HEK293 (cell line): Measurements from ENCODE around the gene TOR3A.

Experiments
- CTCF ChIA-PET: fragments of 350-600 bp; formaldehyde crosslinking; extraction: SDS; loops from one replicate; lab custom pipeline; 2021; ENCODE audit warnings: antibody characterized with exemption; lab: Yijun Ruan, JAX
- POLR2A ChIA-PET: fragments of 300-600 bp; formaldehyde crosslinking; extraction: SDS; loops from one replicate; lab custom pipeline; 2020; ENCODE audit warnings: antibody characterized with exemption, inconsistent platforms; lab: Yijun Ruan, JAX
- H3K27ac ChIP-seq: fragments of 200-500 bp; sonication (Bioruptor generic); 2 replicates; pipeline ENCODE4 v1.5.1; 2014; ENCODE audit warnings: low read depth, low read length, control low read depth, inconsistent platforms; ENCODE audit errors: extremely low read depth
- H3K36me3 ChIP-seq, 2 experiments: fragments of 200-500 bp in 1 of 2; sonication (Bioruptor generic) in 1 of 2; 1 replicate in 1 of 2; 2 replicates in 1 of 2; pipeline ENCODE4 v1.5.1; 2014 to 2017; ENCODE audit warnings: inconsistent platforms in 2 of 2, low read length in 2 of 2; ENCODE audit not compliant: control insufficient read depth in 2 of 2, insufficient read depth in 1 of 2
- H3K4me1 ChIP-seq: fragments of 200-500 bp; sonication (Bioruptor generic); 2 replicates; pipeline ENCODE4 v1.5.1; 2014; ENCODE audit warnings: mild to moderate bottlenecking, low read length, inconsistent platforms; ENCODE audit not compliant: control insufficient read depth, insufficient read depth
- H3K4me3 ChIP-seq: 2 replicates; pipeline ENCODE4 v1.5.1; 2011; ENCODE audit warnings: low read depth, mild to moderate bottlenecking, control low read depth, low read length, moderate library complexity
- H3K9me3 ChIP-seq: fragments of 200-500 bp; sonication (Bioruptor generic); 2 replicates; pipeline ENCODE4 v1.5.1; 2014; ENCODE audit warnings: low read depth, low read length, inconsistent platforms; ENCODE audit not compliant: control insufficient read depth, insufficient read depth
- AEBP2 ChIP-seq: fragments of 450-650 bp; formaldehyde crosslinking; IDR thresholded peaks from 2 replicates; pipeline ENCODE4 v1.5.1; 2016; ENCODE audit warnings: missing biosample characterization, missing genetic modification characterization, borderline replicate concordance
- BCL6B ChIP-seq: fragments of 450-650 bp; formaldehyde crosslinking; IDR thresholded peaks from 2 replicates; pipeline ENCODE4 v1.5.1; 2017; ENCODE audit warnings: missing biosample characterization, missing genetic modification characterization
- GLIS1 ChIP-seq: fragments of 450-650 bp; formaldehyde crosslinking; IDR thresholded peaks from 2 replicates; pipeline ENCODE4 v1.5.1; 2016; ENCODE audit warnings: missing biosample characterization, missing genetic modification characterization
- HIC1 ChIP-seq: fragments of 450-650 bp; formaldehyde crosslinking; IDR thresholded peaks from 2 replicates; pipeline ENCODE4 v1.5.1; 2016; ENCODE audit warnings: missing biosample characterization, missing genetic modification characterization
- KLF9 ChIP-seq: fragments of 450-650 bp; formaldehyde crosslinking; IDR thresholded peaks from 2 replicates; pipeline ENCODE4 v1.5.1; 2016; ENCODE audit warnings: missing biosample characterization, missing genetic modification characterization, low read depth
- RBAK ChIP-seq: fragments of 450-650 bp; formaldehyde crosslinking; IDR thresholded peaks from 2 replicates; pipeline ENCODE4 v1.5.1; 2016; ENCODE audit warnings: missing biosample characterization, missing genetic modification characterization
- SALL2 ChIP-seq: fragments of 450-650 bp; formaldehyde crosslinking; IDR thresholded peaks from 2 replicates; pipeline ENCODE4 v1.5.0; 2017; ENCODE audit warnings: missing biosample characterization, mild to moderate bottlenecking, missing genetic modification characterization, borderline replicate concordance
- SP3 ChIP-seq: fragments of 450-650 bp; formaldehyde crosslinking; IDR thresholded peaks from 2 replicates; pipeline ENCODE4 v1.5.1; 2016; ENCODE audit warnings: missing biosample characterization, missing genetic modification characterization
- SP7 ChIP-seq: fragments of 450-650 bp; formaldehyde crosslinking; IDR thresholded peaks from 2 replicates; pipeline ENCODE4 v1.5.1; 2016; ENCODE audit warnings: missing biosample characterization, missing genetic modification characterization
- TRIM28 ChIP-seq: IDR thresholded peaks from 2 replicates; pipeline ENCODE4 v1.6.1; 2011; ENCODE audit warnings: low read length, control low read depth, borderline replicate concordance
- ZBTB20 ChIP-seq: fragments of 450-650 bp; formaldehyde crosslinking; IDR thresholded peaks from 2 replicates; pipeline ENCODE4 v1.5.1; 2016; ENCODE audit warnings: missing biosample characterization, missing genetic modification characterization
- ZFP37 ChIP-seq: fragments of 450-650 bp; formaldehyde crosslinking; IDR thresholded peaks from 2 replicates; pipeline ENCODE4 v1.5.1; 2016; ENCODE audit warnings: missing biosample characterization, missing genetic modification characterization
- ZIC2 ChIP-seq: fragments of 450-650 bp; formaldehyde crosslinking; IDR thresholded peaks from 2 replicates; pipeline ENCODE4 v1.5.1; 2016; ENCODE audit warnings: missing biosample characterization, missing genetic modification characterization
- ZNF140 ChIP-seq: fragments of 450-650 bp; formaldehyde crosslinking; IDR thresholded peaks from 2 replicates; pipeline ENCODE4 v1.5.1; 2016; ENCODE audit warnings: missing biosample characterization, missing genetic modification characterization
- ZNF169 ChIP-seq: fragments of 450-650 bp; formaldehyde crosslinking; IDR thresholded peaks from 2 replicates; pipeline ENCODE4 v1.5.1; 2016; ENCODE audit warnings: missing biosample characterization, missing genetic modification characterization
- ZNF214 ChIP-seq: fragments of 450-650 bp; formaldehyde crosslinking; IDR thresholded peaks from 2 replicates; pipeline ENCODE4 v1.5.1; 2017; ENCODE audit warnings: missing biosample characterization, mild to moderate bottlenecking, missing genetic modification characterization, borderline replicate concordance
- ZNF239 ChIP-seq: fragments of 450-650 bp; formaldehyde crosslinking; IDR thresholded peaks from 2 replicates; pipeline ENCODE4 v1.5.1; 2016; ENCODE audit warnings: missing biosample characterization, missing genetic modification characterization
- ZNF280D ChIP-seq: fragments of 450-650 bp; formaldehyde crosslinking; IDR thresholded peaks from 2 replicates; pipeline ENCODE4 v1.5.1; 2016; ENCODE audit warnings: missing biosample characterization, missing genetic modification characterization
- ZNF335 ChIP-seq: fragments of 450-650 bp; formaldehyde crosslinking; conservative IDR thresholded peaks from 2 replicates; pipeline ENCODE4 v1.5.1; 2016; ENCODE audit warnings: missing biosample characterization, missing genetic modification characterization
- ZNF416 ChIP-seq: fragments of 450-650 bp; formaldehyde crosslinking; IDR thresholded peaks from 2 replicates; pipeline ENCODE4 v1.5.1; 2016; ENCODE audit warnings: missing biosample characterization, missing genetic modification characterization
- ZNF549 ChIP-seq: fragments of 450-650 bp; IDR thresholded peaks from 2 replicates; pipeline ENCODE4 v1.5.1; 2018; ENCODE audit warnings: missing biosample characterization, missing genetic modification characterization, mild to moderate bottlenecking, inconsistent platforms, moderate library complexity
- ZNF560 ChIP-seq: fragments of 450-650 bp; formaldehyde crosslinking; IDR thresholded peaks from 2 replicates; pipeline ENCODE4 v1.5.1; 2017; ENCODE audit warnings: missing biosample characterization, missing genetic modification characterization, borderline replicate concordance
- ZNF600 ChIP-seq: fragments of 450-650 bp; formaldehyde crosslinking; IDR thresholded peaks from 2 replicates; pipeline ENCODE4 v1.5.1; 2016; ENCODE audit warnings: missing biosample characterization, missing genetic modification characterization
- ZNF623 ChIP-seq: fragments of 450-650 bp; formaldehyde crosslinking; IDR thresholded peaks from 2 replicates; pipeline ENCODE4 v1.5.1; 2016; ENCODE audit warnings: missing biosample characterization, missing genetic modification characterization

The TOR3A gene

GRCh38 chr1:179090522-179090921 lies 8.7 kb downstream of the TOR3A start:
- CTCF ChIA-PET, result interaction anchor here (0.7 to 1.1 kb wide), 2 partner anchors 12 to 18 kb away, joined by 3 read pairs; no protein-coding TSS in a partner anchor
- Histone ChIP-seq H3K4me3 (no peak overlapping the region), H3K9me3 (no peaks in the 10 kb centered on the region), H3K4me1 (no peaks in the 10 kb centered on the region), H3K36me3 (peaks cover 7 to 87% of the 10 kb centered on the region in 2 experiments), H3K27ac (no peak overlapping the region)
- TF ChIP-seq ZNF169 (tag by site-specific recombination), result no peak
- TF ChIP-seq ZNF600 (tag by site-specific recombination), result 0 out of 2 replicates have a peak, but pooled peaks have one; percentile 17
- POLR2A ChIA-PET, result interaction anchor here (4.0 kb wide), 1 partner anchor 8 kb away, joined by 15 read pairs; the partner anchor contains the start of gene TOR3A

GRCh38 chr1:179090923-179091322 lies 9.1 kb downstream of the TOR3A start:
- CTCF ChIA-PET, result interaction anchor here (1.1 kb wide), 1 partner anchor 17 kb away, joined by 3 read pairs; no protein-coding TSS in a partner anchor
- no peak overlapping the region for H3K27ac ChIP-seq
- POLR2A ChIA-PET, result interaction anchor here (0.6 to 4.0 kb wide), 3 partner anchors 8 to 202 kb away, joined by 3 to 15 read pairs (median 6); partner anchors contain the start of genes SOAT1 and TOR3A
- peaks cover 7 to 87% of the 10 kb centered on the region in 2 experiments for H3K36me3 ChIP-seq
- no peaks in the 10 kb centered on the region for H3K9me3 ChIP-seq
- no peaks in the 10 kb centered on the region for H3K4me1 ChIP-seq
- TF ChIP-seq RBAK (tag by site-specific recombination) (peak; percentile 75; the same call in 1 of the 2 replicates), KLF9 (no peak)
- no peak overlapping the region for H3K4me3 ChIP-seq

- H3K27ac ChIP-seq, result no peak overlapping the region
- peaks cover 7 to 91% of the 10 kb centered on the region in 2 experiments for H3K36me3 ChIP-seq
- ChIA-PET CTCF (interaction anchor here (0.6 to 1.1 kb wide), 2 partner anchors 17 to 29 kb away, joined by 3 read pairs; no protein-coding TSS in a partner anchor), POLR2A (interaction anchor here (0.6 to 4.0 kb wide), 3 partner anchors 9 to 202 kb away, joined by 3 to 15 read pairs (median 6); partner anchors contain the start of genes SOAT1 and TOR3A)
- no peaks in the 10 kb centered on the region for H3K4me1 ChIP-seq
- H3K4me3 ChIP-seq, result no peak overlapping the region
- no peaks in the 10 kb centered on the region for H3K9me3 ChIP-seq
- no peak for TF ChIP-seq TRIM28
- TF ChIP-seq SP3, result no peak
- no peak for TF ChIP-seq ZNF140 (tag by site-specific recombination)
- TF ChIP-seq ZFP37, result no peak
- no peak for TF ChIP-seq HIC1 (tag by site-specific recombination)
- TF ChIP-seq ZNF280D (tag by site-specific recombination), result no peak
- TF ChIP-seq ZNF214, result no peak
- no peak for TF ChIP-seq AEBP2 (tag by site-specific recombination)
- TF ChIP-seq BCL6B, result no peak
- TF ChIP-seq ZNF549 (tag by site-specific recombination), result no peak
- no peak for TF ChIP-seq ZNF416
- TF ChIP-seq ZNF560, result no peak
- TF ChIP-seq ZNF623, result no peak
- TF ChIP-seq SALL2 (tag by site-specific recombination), result no peak
- TF ChIP-seq SP7 (tag by site-specific recombination), result no peak
- TF ChIP-seq ZNF239, result no peak
- peak; percentile 79 for TF ChIP-seq GLIS1 (tag by site-specific recombination)
- peak; percentile 65; the same call in 1 of the 2 replicates for TF ChIP-seq ZBTB20
- peak; percentile 52; the same call in 1 of the 2 replicates for TF ChIP-seq ZNF335
- peak; percentile 99 for TF ChIP-seq ZIC2 (tag by site-specific recombination)
Observed at GRCh38 chr1:179091691-179092165, 9.9 kb downstream of the TOR3A start.
